ENCODE measurements around the gene LDLRAD2. TPM values are rescaled to one million over a fixed set of nuclear protein-coding genes. Genes with fewer than 3 reads are reported as not detected.
A peak's percentile ranks its signal among the peaks of the same experiment; 100 is the strongest.

Gene LDLRAD2
- total RNA-seq, 2 donors from 2014 or later: 0.09 to 0.39 TPM

- DNase-seq: peak in 1 of 2 donors; percentile 47
- ATAC-seq: no peak
- intact Hi-C loops (cut with DNase I, micrococcal nuclease): no loop called here
Observed at GRCh38 chr1:21852282-21853130, 40.4 kb downstream of the LDLRAD2 start.

DNA sequence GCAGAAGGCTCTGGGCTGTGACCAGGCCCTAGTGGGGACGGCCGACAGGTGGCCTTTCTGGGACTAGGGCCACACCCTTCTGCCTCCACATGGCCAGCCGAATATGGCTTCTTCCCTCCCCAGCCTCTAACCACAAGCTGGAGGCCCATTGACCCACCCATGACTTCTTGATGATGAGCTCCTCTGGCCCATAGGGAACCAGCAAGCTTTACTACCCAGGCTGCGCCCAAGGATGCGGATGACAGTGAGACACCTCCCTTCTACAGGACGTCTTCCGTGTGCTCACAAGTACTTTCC lies 41.0 kb downstream of the LDLRAD2 start:
- intact Hi-C loops (cut with DNase I, micrococcal nuclease): no loop called here
- ATAC-seq: peak; percentile 29

DNA sequence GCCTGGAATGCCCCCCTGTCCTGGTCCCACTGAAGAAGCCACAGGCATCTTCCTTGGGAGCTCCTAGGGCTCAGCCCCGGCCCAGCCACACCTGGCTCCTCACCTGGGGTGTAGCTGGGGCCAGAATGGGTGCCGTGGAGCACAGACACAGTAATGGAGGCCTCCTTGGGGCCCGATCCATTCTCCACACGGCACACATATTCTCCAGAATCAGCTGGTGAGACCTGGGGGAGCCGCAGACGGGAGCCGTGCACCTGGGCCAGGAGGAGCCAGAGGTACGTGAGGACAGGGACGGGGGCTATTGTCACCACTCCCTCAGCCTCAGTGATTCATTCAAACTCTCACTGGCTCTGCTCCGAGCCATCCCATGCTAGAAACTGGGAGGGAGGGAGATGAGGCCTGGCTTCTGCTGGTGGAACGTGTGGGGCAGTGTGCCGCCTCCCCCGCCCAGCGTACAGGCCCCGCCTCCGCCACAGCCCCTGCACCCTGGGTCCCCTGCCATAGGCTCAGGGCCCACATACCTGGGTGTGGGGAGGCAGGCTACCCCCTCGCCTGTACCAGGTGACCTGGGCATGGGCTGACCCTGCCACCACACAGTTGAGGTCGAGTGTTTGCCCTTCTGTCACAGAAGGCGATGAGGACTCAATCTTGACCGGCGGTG lies 42.2 kb downstream of the LDLRAD2 start:
- intact Hi-C loops (cut with DNase I, micrococcal nuclease): no loop called here
- DNase-seq: no peak
- ATAC-seq: no peak

More for the DNA sequence above, 41.0 kb downstream of the LDLRAD2 start:
- no peak for DNase-seq

DNA sequence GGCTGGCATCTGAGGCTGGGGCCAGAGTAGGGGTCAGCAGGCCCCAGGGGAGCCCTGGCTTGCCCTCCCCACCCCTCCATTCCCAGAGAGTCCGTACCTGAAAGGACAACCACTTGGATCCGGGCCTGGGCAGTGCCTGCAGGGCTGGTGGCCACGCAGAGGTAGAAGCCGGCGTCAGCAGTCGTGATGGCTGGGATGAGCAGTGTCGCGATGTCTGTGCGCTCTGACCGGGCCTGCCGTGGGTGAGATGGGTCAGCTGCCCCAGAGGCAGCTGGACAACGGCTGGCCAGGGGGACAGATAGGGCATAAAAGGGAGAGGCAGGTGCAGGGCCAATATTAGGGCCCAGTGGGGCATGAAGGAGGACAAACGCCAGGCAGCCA lies 42.7 kb downstream of the LDLRAD2 start:
- no peak for ATAC-seq
- intact Hi-C loops (cut with DNase I, micrococcal nuclease): no loop called here
- no peak for DNase-seq

- DNase-seq: no peak
- ATAC-seq: peak; percentile 15
- intact Hi-C loops (cut with DNase I, micrococcal nuclease): no loop called here
Observed at GRCh38 chr1:21855257-21856096, 43.4 kb downstream of the LDLRAD2 start.

- no peak for DNase-seq
- no peak for ATAC-seq
- intact Hi-C loops (cut with DNase I, micrococcal nuclease): no loop called here
Observed at GRCh38 chr1:21857142-21857839, 45.2 kb downstream of the LDLRAD2 start.

- ATAC-seq: no peak
- no peak for DNase-seq
- intact Hi-C loops (cut with DNase I, micrococcal nuclease): no loop called here
Observed at GRCh38 chr1:21857840-21858670, 46.0 kb downstream of the LDLRAD2 start.

DNA sequence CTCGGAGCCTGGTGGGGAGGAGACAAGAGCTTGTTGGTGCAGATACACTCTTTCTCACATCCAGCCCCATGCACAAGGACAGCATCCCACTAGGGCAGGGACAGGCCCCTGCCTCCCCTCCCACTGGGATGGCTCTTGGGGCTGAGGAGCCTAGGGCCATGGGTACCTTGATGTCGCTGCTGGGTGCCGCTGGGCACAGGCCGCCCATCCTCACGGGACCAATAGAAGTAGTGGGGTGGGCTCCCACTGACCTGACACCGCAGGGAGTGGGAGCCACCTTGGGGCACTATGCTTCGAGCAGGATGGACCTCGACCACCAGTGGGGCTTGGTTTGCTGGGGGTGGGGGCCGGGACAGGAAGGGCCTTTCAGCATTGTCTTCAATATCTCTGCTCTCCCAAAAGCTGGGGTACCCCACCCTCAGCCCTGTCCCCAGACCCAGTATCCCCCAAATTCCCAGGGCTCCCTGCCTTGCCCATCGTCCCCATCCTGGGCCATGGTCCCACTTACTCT lies 47.7 kb downstream of the LDLRAD2 start:
- intact Hi-C loops (cut with DNase I, micrococcal nuclease): no loop called here
- DNase-seq: no peak

DNA sequence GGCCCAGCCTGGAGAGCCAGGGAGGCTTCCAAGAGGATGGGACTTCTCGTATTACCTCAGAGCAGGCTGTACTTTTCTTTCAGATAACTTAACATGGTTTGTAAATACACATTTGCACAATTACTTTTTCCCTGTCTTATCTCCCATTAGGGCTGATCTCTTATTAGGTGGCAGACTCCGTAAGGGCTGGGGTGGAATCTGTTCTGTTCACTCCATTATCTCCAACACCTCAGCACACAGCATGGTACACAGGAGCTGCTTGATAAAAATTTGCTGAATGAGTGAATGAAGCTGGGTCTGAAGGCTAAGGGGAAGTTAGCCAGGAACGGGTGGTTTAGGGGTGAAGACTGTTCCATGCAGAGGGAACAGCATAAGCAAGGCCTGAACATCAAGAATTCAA lies 48.9 kb downstream of the LDLRAD2 start:
- intact Hi-C loops (cut with DNase I, micrococcal nuclease): no loop called here
- ATAC-seq: no peak
- no peak for DNase-seq

More for the DNA sequence above, 47.7 kb downstream of the LDLRAD2 start:
- ATAC-seq: no peak

- intact Hi-C loops (cut with DNase I, micrococcal nuclease): no loop called here
- DNase-seq: no peak
Observed at GRCh38 chr1:21861602-21862429, 49.8 kb downstream of the LDLRAD2 start.

DNA sequence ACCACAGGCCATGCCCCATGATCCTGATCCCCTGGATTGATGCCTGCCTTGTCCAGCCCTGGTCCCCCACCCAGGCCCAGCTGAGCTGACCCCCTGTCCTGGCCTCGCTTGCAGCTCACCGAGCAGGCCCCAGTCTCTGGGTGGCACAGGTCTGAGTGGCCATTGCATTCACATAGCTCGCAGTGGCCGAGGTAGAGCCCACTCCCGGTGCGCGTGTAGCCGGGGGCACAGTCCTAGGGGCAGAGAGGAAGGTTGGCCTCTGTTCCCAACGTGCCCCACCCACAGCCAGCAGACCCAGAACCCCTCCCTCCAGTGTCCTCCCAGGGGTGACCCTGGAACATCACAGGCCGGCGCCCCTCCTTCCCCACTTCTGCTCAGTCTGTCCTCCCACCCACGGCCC lies 51.9 kb downstream of the LDLRAD2 start:
- DNase-seq (no peak), ATAC-seq (no peak)
- intact Hi-C loops (cut with DNase I, micrococcal nuclease): no loop called here

More at GRCh38 chr1:21861602-21862429, 49.8 kb downstream of the LDLRAD2 start:
- peak; percentile 57 for ATAC-seq

DNA sequence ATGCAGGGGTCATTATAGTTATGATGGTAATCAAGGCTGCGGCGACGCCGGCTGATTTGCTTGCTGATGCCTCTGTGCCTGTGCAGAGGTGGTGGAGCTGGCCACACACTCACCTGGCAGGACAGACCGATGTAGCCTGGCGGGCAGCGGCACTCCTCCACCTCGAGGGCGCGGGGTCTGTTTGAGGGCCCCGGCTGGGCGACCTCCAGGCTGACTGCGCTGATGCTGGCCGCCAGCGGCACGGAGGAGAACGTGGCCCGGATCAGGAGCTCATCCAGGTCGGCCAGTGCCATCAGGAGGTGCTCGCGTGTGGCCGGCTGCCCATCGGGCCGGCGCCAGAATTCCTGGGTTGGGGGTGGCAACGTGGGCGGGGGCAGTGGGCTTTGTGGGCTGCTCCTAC lies 52.7 kb downstream of the LDLRAD2 start:
- no peak for ATAC-seq
- no peak for DNase-seq
- intact Hi-C loops (cut with DNase I, micrococcal nuclease): no loop called here

- DNase-seq (no peak), ATAC-seq (no peak)
- intact Hi-C loops (cut with DNase I, micrococcal nuclease): no loop called here
Observed at GRCh38 chr1:21865609-21865942, 53.5 kb downstream of the LDLRAD2 start.

DNA sequence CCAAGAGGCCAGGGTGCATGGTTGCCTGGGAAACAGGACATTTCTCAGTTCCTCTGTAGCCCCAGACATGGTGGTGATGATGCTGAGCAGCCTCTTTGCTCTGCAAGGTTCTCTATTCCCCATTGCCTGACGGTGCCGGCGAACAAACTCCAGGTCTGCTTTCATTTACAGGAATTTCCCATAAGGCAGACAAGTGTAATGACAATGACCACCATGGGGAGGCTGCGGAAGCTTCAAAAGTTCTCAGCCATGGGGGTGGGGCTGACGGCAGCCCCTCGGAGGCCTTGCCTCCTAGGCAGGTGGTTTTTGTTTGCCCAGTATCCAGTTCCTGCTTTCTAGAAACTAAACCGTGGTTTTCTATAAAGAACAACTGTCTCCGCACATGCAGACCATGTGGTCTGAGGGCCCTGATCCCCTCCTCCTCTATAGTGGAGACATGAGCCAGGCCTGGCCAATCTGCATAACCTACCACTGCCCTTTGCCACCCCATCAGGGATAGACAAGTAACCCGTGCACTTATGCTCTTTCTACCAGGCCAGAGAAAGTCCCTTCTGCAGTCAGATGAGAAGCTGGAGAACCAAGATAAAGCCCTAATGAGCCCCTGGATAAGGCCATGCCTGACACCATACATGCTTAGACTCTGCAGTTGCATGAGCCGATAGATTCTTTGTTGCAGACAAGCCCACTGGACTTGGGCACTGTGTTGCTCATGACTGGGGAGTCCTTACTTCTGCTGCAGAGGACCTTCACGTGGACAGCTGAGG lies 54.1 kb downstream of the LDLRAD2 start:
- intact Hi-C loops (cut with DNase I, micrococcal nuclease): no loop called here
- ATAC-seq (no peak), DNase-seq (peak; percentile 25 to 49)

DNA sequence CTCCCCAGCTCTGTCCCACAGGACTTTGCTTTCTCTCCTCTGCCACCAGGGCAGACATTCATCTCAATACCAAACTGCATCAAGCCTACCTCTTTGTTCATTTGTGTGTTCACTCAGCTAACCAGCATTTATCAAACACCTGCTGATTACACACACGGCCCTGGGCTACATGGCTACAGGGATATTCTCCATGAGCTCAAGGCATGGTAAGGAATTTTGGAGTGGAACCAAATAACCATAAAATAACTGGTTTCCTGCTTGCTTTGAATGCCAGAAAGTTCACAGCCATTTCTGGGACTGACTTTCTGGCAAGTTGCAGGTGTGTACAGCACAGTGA lies 54.6 kb downstream of the LDLRAD2 start:
- intact Hi-C loops (cut with DNase I, micrococcal nuclease): no loop called here
- DNase-seq: no peak
- no peak for ATAC-seq

- DNase-seq (no peak), ATAC-seq (no peak)
- intact Hi-C loops (cut with DNase I, micrococcal nuclease): no loop called here
Observed at GRCh38 chr1:21867451-21867996, 55.5 kb downstream of the LDLRAD2 start.

GRCh38 chr1:21868482-21868881 lies 56.4 kb downstream of the LDLRAD2 start:
- DNase-seq (no peak), ATAC-seq (no peak)
- intact Hi-C loops (cut with DNase I, micrococcal nuclease): no loop called here

Data from left colon (tissue), 2 donors.